Measurements from ENCODE around the gene KRT20. TPM values are rescaled to one million over a fixed set of nuclear protein-coding genes. Genes with fewer than 3 reads are reported as not detected.

Gene KRT20
- polyA plus RNA-seq, 1 donor (not counting 4 experiments of a cell fraction or from before 2014, with no cell fraction given): not detected

- Histone ChIP-seq H3K9ac (ENCODE audit: control insufficient read depth, extremely low read depth, insufficient read depth, low read length) (peak overlapping the region; percentile 58), H2AFZ (ENCODE audit: control insufficient read depth, low read length) (peak overlapping the region; percentile 64), H3K36me3 (ENCODE audit: control insufficient read depth in 2 of 2, extremely low read depth in 1 of 2, insufficient read depth in 2 of 2, low read length in 2 of 2) (no peaks in the 10 kb centered on the region), H3K27me3 (ENCODE audit: control insufficient read depth, extremely low read depth, insufficient read depth, low read length) (no peaks in the 10 kb centered on the region), H3K4me1 (ENCODE audit: control insufficient read depth, extremely low read depth, insufficient read depth, low read length) (peaks cover 41% of the 10 kb centered on the region), H3K4me3 (ENCODE audit: control insufficient read depth in 2 of 3, extremely low read depth in 1 of 3, insufficient read depth in 2 of 3, low read depth in 1 of 3, low read length in 3 of 3) (no peak overlapping the region), H4K20me1 (ENCODE audit: control insufficient read depth, extremely low read depth, insufficient read depth, low read length) (no peaks in the 10 kb centered on the region), H3K9me3 (ENCODE audit: control insufficient read depth, low read depth, low read length) (no peaks in the 10 kb centered on the region), H3K9me1 (ENCODE audit: control insufficient read depth, extremely low read depth, insufficient read depth, low read length) (no peaks in the 10 kb centered on the region), H3K4me2 (ENCODE audit: control insufficient read depth, extremely low read depth, insufficient read depth, low read depth, low read length) (no peak overlapping the region), H3K27ac (ENCODE audit: control insufficient read depth, insufficient read depth, low read length) (peak overlapping the region; percentile 99), H3K79me2 (ENCODE audit: control insufficient read depth, insufficient read depth, low read length) (no peaks in the 10 kb centered on the region)
- DNase-seq (ENCODE audit: low read depth, low spot score) (peak; percentile 52), FAIRE-seq (no peak)
- no peak for TF ChIP-seq EZH2 (IDR thresholded peaks at IDR 0.05; ENCODE audit: low read length)
- TF ChIP-seq, protein P1, sequence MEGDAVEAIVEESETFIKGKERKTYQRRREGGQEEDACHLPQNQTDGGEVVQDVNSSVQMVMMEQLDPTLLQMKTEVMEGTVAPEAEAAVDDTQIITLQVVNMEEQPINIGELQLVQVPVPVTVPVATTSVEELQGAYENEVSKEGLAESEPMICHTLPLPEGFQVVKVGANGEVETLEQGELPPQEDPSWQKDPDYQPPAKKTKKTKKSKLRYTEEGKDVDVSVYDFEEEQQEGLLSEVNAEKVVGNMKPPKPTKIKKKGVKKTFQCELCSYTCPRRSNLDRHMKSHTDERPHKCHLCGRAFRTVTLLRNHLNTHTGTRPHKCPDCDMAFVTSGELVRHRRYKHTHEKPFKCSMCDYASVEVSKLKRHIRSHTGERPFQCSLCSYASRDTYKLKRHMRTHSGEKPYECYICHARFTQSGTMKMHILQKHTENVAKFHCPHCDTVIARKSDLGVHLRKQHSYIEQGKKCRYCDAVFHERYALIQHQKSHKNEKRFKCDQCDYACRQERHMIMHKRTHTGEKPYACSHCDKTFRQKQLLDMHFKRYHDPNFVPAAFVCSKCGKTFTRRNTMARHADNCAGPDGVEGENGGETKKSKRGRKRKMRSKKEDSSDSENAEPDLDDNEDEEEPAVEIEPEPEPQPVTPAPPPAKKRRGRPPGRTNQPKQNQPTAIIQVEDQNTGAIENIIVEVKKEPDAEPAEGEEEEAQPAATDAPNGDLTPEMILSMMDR (optimal IDR thresholded peaks at IDR 0.05 in 1 of 3, IDR thresholded peaks at IDR 0.05 in 1 of 3, conservative IDR thresholded peaks at IDR 0.05 in 1 of 3; ENCODE audit: extremely low read depth in 1 of 3, insufficient read depth in 2 of 3, low read length in 3 of 3): no peak
- dilution Hi-C loops (cut with MboI; ENCODE audit: extremely low pct_ligation_motif_present, low sequenced_read_pairs): no loop called here
Observed at GRCh38 chr17:40916366-40916765, 31.3 kb upstream of the KRT20 start.

- Histone ChIP-seq H4K20me1 (ENCODE audit: control insufficient read depth, extremely low read depth, insufficient read depth, low read length) (no peaks in the 10 kb centered on the region), H3K27ac (ENCODE audit: control insufficient read depth, insufficient read depth, low read length) (peak overlapping the region; percentile 99), H3K36me3 (ENCODE audit: control insufficient read depth in 2 of 2, extremely low read depth in 1 of 2, insufficient read depth in 2 of 2, low read length in 2 of 2) (no peaks in the 10 kb centered on the region), H3K9ac (ENCODE audit: control insufficient read depth, extremely low read depth, insufficient read depth, low read length) (peak overlapping the region; percentile 58), H3K27me3 (ENCODE audit: control insufficient read depth, extremely low read depth, insufficient read depth, low read length) (no peaks in the 10 kb centered on the region), H3K9me1 (ENCODE audit: control insufficient read depth, extremely low read depth, insufficient read depth, low read length) (no peaks in the 10 kb centered on the region), H3K9me3 (ENCODE audit: control insufficient read depth, low read depth, low read length) (no peaks in the 10 kb centered on the region), H3K4me2 (ENCODE audit: control insufficient read depth, extremely low read depth, insufficient read depth, low read depth, low read length) (peak overlapping the region; percentile 35), H3K4me1 (ENCODE audit: control insufficient read depth, extremely low read depth, insufficient read depth, low read length) (peaks cover 42% of the 10 kb centered on the region), H2AFZ (ENCODE audit: control insufficient read depth, low read length) (peak overlapping the region; percentile 2), H3K4me3 (ENCODE audit: control insufficient read depth in 2 of 3, extremely low read depth in 1 of 3, insufficient read depth in 2 of 3, low read depth in 1 of 3, low read length in 3 of 3) (no peak overlapping the region), H3K79me2 (ENCODE audit: control insufficient read depth, insufficient read depth, low read length) (no peaks in the 10 kb centered on the region)
- dilution Hi-C loops (cut with MboI; ENCODE audit: extremely low pct_ligation_motif_present, low sequenced_read_pairs): no loop called here
- FAIRE-seq (no peak), DNase-seq (ENCODE audit: low read depth, low spot score) (no peak)
- TF ChIP-seq, protein P1 (optimal IDR thresholded peaks at IDR 0.05 in 1 of 3, IDR thresholded peaks at IDR 0.05 in 1 of 3, conservative IDR thresholded peaks at IDR 0.05 in 1 of 3; ENCODE audit: extremely low read depth in 1 of 3, insufficient read depth in 2 of 3, low read length in 3 of 3): no peak
Observed at GRCh38 chr17:40915721-40916256, 30.7 kb upstream of the KRT20 start.

Measured in keratinocyte (primary cell).